AG09319 (cell line): Measurements from ENCODE around the gene PHYKPL.

ENCODE experiments used
- DNase-seq: peaks from one replicate; pipeline ENCODE4 v3.0.0-alpha.2; 2010; ENCODE audit warnings: low read depth; ENCODE audit errors: extremely low read depth
- CTCF ChIP-seq: IDR thresholded peaks from 2 replicates; pipeline ENCODE4 v1.5.1; 2011; ENCODE audit warnings: low read depth, mild to moderate bottlenecking, inconsistent platforms, low read length, moderate library complexity

PHYKPL gene

GRCh38 chr5:178193251-178193809, 39.3 kb downstream of the PHYKPL start:
- DNase-seq = no peak
- TF ChIP-seq CTCF = no peak

- TF ChIP-seq CTCF = no peak
- DNase-seq = no peak
These were observed 39.8 kb downstream of the PHYKPL start for GRCh38 chr5:178192787-178193186.

- no peak for DNase-seq
- no peak for TF ChIP-seq CTCF
These were observed 40.4 kb downstream of the PHYKPL start for GRCh38 chr5:178192244-178192643.

GRCh38 chr5:178191661-178192060, 40.9 kb downstream of the PHYKPL start:
- no peak for TF ChIP-seq CTCF
- DNase-seq = no peak

GRCh38 chr5:178189433-178189832, 43.2 kb downstream of the PHYKPL start:
- no peak for TF ChIP-seq CTCF
- no peak for DNase-seq

- DNase-seq = no peak
- no peak for TF ChIP-seq CTCF
These were observed 45.6 kb downstream of the PHYKPL start, which contains the start of gene GMCL2 for GRCh38 chr5:178187014-178187413. GMCL2 (minus strand) TSS chr5:178187371; CDS start chr5:178187299, 72 bp downstream.

- TF ChIP-seq CTCF = no peak
- DNase-seq = no peak
These were observed 46.2 kb downstream of the PHYKPL start for GRCh38 chr5:178186427-178186826.
